GM06990 (cell line): ENCODE results near the gene OTOP3.
"Not testable (repeated sequence)": the region's sequence is repeated elsewhere in the genome, so short reads cannot be mapped to it uniquely, and the experiment has no call there.

Experiments used
- DNase-seq: peaks from one replicate; pipeline ENCODE4 v3.0.0-alpha.2; 2011; ENCODE audit not compliant: insufficient read length; ENCODE audit errors: extremely low read depth
- H3K27me3 ChIP-seq: replicated peaks from 2 replicates; pipeline ENCODE4 v1.6.0; 2011; ENCODE audit warnings: low read length; ENCODE audit not compliant: control insufficient read depth, insufficient read depth
- H3K36me3 ChIP-seq: 2 replicates; pipeline ENCODE4 v1.5.1; 2011; ENCODE audit warnings: low read length; ENCODE audit not compliant: control insufficient read depth, insufficient read depth
- H3K4me3 ChIP-seq: replicated peaks from 2 replicates; pipeline ENCODE4 v1.5.1; 2011; ENCODE audit warnings: low read depth, mild to moderate bottlenecking, control low read depth, low read length
- TF ChIP-seq, protein P1 (sequence below): IDR thresholded peaks from 2 replicates; pipeline ENCODE4 v1.5.1; 2011; ENCODE audit warnings: low read length, control low read depth, mild to moderate bottlenecking, inconsistent platforms; ENCODE audit not compliant: insufficient read depth, poor library complexity, severe bottlenecking

The OTOP3 gene

DNA sequence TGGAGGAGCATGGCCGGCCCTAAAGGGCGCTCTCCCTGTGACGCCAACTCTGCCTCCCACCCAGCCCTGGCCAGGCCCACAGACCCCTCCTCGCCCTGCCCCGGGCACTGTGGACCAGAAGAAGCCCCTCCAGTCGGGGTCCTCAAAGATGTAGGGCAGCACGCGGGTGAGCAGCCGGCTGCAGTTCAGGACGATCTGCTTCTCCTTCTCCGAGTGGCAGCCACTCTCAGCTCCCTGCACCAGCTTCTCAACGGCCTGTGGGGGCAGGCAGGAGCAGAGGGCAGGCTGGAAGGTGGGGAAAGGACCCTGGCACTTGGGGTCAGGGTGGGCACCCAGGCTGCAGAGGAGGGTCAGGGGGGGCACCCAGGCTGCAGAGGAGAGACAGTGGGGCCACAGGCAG, 28.0 kb downstream of the OTOP3 start:
- no peaks in the 10 kb centered on the region for H3K36me3 ChIP-seq
- H3K4me3 ChIP-seq: no peak overlapping the region
- TF ChIP-seq, protein P1, sequence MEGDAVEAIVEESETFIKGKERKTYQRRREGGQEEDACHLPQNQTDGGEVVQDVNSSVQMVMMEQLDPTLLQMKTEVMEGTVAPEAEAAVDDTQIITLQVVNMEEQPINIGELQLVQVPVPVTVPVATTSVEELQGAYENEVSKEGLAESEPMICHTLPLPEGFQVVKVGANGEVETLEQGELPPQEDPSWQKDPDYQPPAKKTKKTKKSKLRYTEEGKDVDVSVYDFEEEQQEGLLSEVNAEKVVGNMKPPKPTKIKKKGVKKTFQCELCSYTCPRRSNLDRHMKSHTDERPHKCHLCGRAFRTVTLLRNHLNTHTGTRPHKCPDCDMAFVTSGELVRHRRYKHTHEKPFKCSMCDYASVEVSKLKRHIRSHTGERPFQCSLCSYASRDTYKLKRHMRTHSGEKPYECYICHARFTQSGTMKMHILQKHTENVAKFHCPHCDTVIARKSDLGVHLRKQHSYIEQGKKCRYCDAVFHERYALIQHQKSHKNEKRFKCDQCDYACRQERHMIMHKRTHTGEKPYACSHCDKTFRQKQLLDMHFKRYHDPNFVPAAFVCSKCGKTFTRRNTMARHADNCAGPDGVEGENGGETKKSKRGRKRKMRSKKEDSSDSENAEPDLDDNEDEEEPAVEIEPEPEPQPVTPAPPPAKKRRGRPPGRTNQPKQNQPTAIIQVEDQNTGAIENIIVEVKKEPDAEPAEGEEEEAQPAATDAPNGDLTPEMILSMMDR: no peak
- H3K27me3 ChIP-seq: no peaks in the 10 kb centered on the region
- DNase-seq: no peak

DNA sequence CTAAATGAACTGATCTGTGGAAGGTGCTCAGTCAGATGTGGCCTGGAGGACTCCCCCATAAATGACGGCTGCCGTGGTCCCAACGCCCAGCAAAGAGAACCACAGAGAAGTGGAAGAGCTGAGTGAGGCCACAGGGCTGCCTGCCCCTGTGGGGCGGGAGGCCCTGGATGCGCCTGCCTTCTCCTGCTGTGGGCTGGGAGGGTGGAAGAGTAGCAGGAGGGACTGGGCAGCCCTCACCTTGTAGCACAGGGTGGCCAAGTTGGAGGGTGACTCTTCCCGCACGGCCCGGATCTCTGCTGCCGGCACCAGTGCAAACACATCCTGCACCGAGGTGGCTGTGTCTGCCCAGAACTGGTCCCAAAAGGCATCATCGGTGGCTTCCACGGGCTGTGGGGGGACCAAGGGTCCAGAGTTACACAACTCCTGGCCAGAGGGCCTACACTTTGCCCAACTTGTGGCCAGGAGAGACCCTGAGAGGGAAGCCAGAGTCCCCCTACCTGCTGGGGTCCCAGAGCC, 28.6 kb downstream of the OTOP3 start:
- TF ChIP-seq, protein P1: no peak
- no peak for DNase-seq
- Histone ChIP-seq H3K27me3 (no peaks in the 10 kb centered on the region), H3K4me3 (no peak overlapping the region), H3K36me3 (no peaks in the 10 kb centered on the region)

DNA sequence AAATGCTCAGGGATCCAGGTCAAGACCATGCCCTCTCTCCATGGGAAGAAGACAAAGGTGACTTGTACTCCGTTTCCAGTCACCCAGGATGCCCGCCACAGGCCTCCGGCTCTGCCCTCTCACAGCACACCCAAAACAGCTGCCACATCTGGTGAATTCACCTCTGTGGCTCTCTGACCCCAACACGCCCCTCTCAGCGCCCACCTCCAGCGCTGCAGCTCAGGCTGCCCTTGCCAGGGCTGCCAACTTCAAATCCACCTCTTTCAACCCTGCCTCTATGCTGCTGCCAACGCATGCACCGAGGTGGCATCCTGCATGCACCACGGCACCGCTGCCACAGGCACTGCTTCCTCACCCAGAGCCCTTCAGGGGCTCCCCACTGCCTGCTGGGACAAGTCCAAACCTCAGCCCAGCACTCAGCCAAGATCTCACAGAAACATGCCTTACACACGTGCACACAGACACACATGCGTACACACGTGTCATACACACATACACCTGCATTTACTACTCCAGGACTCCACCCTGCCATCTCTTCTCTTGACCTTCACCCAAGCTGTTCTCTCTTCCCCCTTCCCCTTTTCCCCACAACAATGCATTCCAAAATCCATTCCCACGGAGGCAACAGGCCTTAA, 29.4 kb downstream of the OTOP3 start:
- Histone ChIP-seq H3K27me3 (no peaks in the 10 kb centered on the region), H3K4me3 (no peak overlapping the region), H3K36me3 (no peaks in the 10 kb centered on the region)
- TF ChIP-seq, protein P1: no peak
- DNase-seq: no peak

DNA sequence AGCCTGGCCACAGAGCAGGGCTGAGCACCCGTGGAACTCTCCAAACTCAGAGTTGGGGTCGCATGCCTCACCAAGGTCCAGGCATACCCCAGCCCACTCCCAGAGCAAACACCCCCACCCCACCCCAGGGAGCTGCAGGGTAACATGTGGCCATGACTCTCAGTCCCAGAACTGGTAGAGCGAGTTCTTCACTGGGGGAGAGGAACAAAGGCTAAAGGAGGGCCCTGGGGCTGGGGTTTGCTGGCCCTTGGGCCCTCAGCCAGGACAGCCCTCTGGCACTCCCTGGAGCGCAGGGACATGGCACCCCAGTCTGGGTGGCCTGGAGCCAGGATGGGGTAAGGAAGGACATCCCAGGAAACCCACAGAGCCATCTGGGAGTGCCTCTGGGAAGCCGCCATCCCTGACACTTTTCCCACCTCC, 32.7 kb downstream of the OTOP3 start:
- H3K36me3 ChIP-seq: no peaks in the 10 kb centered on the region
- DNase-seq: no peak
- peaks cover 4% of the 10 kb centered on the region for H3K27me3 ChIP-seq
- H3K4me3 ChIP-seq: no peak overlapping the region
- TF ChIP-seq, protein P1: no peak

DNA sequence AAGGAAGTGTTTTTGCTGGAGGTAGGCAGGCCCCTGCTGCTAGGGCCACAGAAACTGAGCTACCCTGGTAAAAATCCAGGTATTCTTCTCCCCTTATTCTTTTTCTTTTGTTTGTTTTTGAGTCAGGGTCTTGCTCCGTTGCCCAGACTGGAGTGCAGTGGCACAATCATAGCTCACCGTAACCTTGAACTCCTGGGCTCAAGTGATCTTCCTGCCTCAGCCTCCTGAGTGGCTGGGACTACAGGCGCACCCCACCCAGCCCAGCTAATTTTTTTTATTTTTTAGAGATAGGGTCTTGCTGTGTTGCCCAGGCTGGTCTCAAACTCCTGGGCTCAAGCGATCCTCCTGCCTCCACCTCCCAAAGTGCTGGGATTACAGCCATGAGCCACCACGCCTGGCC, 33.8 kb downstream of the OTOP3 start:
- not testable (repeated sequence) for DNase-seq, H3K36me3 ChIP-seq, H3K4me3 ChIP-seq, H3K27me3 ChIP-seq

DNA sequence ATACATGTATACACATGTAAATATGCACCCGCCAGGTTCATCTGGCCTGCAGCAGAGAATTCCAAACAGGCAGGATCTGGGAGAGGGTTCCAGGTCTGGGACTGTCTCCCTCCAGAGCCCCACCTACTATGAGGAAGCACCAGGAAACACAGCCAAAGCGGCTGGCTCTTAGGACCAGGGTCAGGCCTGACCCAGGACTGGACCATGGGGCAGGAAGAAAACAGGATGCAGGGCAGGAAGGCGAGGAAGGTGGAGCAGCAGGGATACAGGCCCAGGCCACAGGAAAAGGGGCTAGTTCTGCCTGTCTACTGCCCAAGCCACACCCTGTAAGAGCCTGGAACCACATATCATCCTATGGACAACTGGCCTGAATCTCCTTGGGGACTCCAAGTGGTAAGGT, 34.7 kb downstream of the OTOP3 start:
- Histone ChIP-seq H3K27me3 (peaks cover 4% of the 10 kb centered on the region), H3K4me3 (no peak overlapping the region), H3K36me3 (no peaks in the 10 kb centered on the region)
- TF ChIP-seq, protein P1: no peak
- no peak for DNase-seq
